A549 (cell line): ENCODE data around the gene SPACA7. TPM values are rescaled to one million over a fixed set of nuclear protein-coding genes. Genes with fewer than 3 reads are reported as not detected.

Source experiments
- ATAC-seq, 2 experiments: fragments of 200-7000 bp in 1 of 2; fragments of >200 bp in 1 of 2; cut with Nextera tagmentation in 1 of 2; cut with Tn5 transposase in 1 of 2; 3 replicates each; pipeline versions ENCODE4 v1.8.0 to v1.9.1; 2018 to 2020; ENCODE audit warnings: mild to moderate bottlenecking in 1 of 2, moderate library complexity in 1 of 2
- CTCF ChIA-PET: fragments of 300-600 bp; sonication (Branson Sonifier 250); formaldehyde crosslinking; extraction: SDS; loops from one replicate; lab custom pipeline; 2021; ENCODE audit warnings: antibody characterized with exemption, inconsistent platforms; lab: Yijun Ruan, JAX
- POLR2A ChIA-PET: fragments of 350-600 bp; formaldehyde crosslinking; extraction: SDS; loops from one replicate; lab custom pipeline; 2021; ENCODE audit warnings: antibody characterized with exemption, inconsistent platforms; lab: Yijun Ruan, JAX
- DNase-seq, 2 experiments: peaks; one replicate each; pipeline versions ENCODE4 v3.0.0 to v3.0.0-alpha.2; 2011 to 2016; ENCODE audit warnings: low read depth in 1 of 2, low spot score in 1 of 2
- FAIRE-seq: peaks from 2 replicates; lab custom pipeline; 2011; peaks lifted over from hg19 to GRCh38; lab: Jason Lieb, UNC
- H3K27ac ChIP-seq, 2 experiments: fragments of >200 bp; sonication (Bioruptor Twin); formaldehyde crosslinking; 3 replicates each; pipeline ENCODE4 v1.5.1; 2016 to 2017
- H3K4me1 ChIP-seq: fragments of >200 bp; sonication (Bioruptor Twin); formaldehyde crosslinking; 3 replicates; pipeline ENCODE4 v1.6.1; 2016
- H3K4me2 ChIP-seq: fragments of >200 bp; sonication (Bioruptor Twin); formaldehyde crosslinking; 3 replicates; pipeline ENCODE4 v1.6.1; 2016
- H3K4me3 ChIP-seq: fragments of >200 bp; sonication (Bioruptor Twin); formaldehyde crosslinking; 3 replicates; pipeline ENCODE4 v1.5.1; 2016
- H3K9me3 ChIP-seq: fragments of >200 bp; sonication (Bioruptor Twin); formaldehyde crosslinking; 3 replicates; pipeline ENCODE4 v1.6.1; 2016
- CBX2 ChIP-seq: fragments of 200-600 bp; sonication (generic); IDR thresholded peaks from 2 replicates; pipeline ENCODE4 v1.6.1; 2016; ENCODE audit warnings: low read depth, mild to moderate bottlenecking, borderline replicate concordance
- EHMT2 ChIP-seq: fragments of 200-600 bp; sonication (generic); IDR thresholded peaks from 2 replicates; pipeline ENCODE4 v1.6.1; 2016; ENCODE audit warnings: antibody characterized with exemption, low read depth, mild to moderate bottlenecking, moderate library complexity
- EP300 ChIP-seq, 2 experiments: fragments of >200 bp; sonication (Bioruptor Twin); formaldehyde crosslinking; IDR thresholded peaks; 2 replicates in 1 of 2; 3 replicates in 1 of 2; pipeline ENCODE4 v1.6.1; 2016 to 2017
- FOSL2 ChIP-seq, 2 experiments: fragments of 450-650 bp in 1 of 2; fragments of >200 bp in 1 of 2; sonication (Bioruptor Twin) in 1 of 2; formaldehyde crosslinking; IDR thresholded peaks; 2 replicates each; pipeline versions ENCODE4 v1.5.0 to v1.6.1; 2016 to 2020; ENCODE audit warnings: mild to moderate bottlenecking in 1 of 2, moderate library complexity in 1 of 2
- FOXS1 ChIP-seq: fragments of 250-450 bp; sonication (Bioruptor Pico); IDR thresholded peaks from 2 replicates; pipeline ENCODE4 v1.5.0; 2020; ENCODE audit warnings: mild to moderate bottlenecking, moderate library complexity
- HOXA7 ChIP-seq: fragments of 250-450 bp; sonication (Bioruptor Pico); IDR thresholded peaks from 2 replicates; pipeline ENCODE4 v1.5.0; 2020; ENCODE audit warnings: mild to moderate bottlenecking, moderate library complexity
- HOXB13 ChIP-seq: fragments of 250-450 bp; sonication (Bioruptor Pico); IDR thresholded peaks from 2 replicates; pipeline ENCODE4 v1.5.0; 2020; ENCODE audit warnings: low read depth, mild to moderate bottlenecking, moderate library complexity
- HOXB5 ChIP-seq: fragments of 250-450 bp; sonication (Bioruptor Pico); IDR thresholded peaks from 2 replicates; pipeline ENCODE4 v1.5.0; 2020; ENCODE audit warnings: mild to moderate bottlenecking, moderate library complexity
- JUN ChIP-seq, 2 experiments: fragments of >200 bp; sonication (Bioruptor Twin); formaldehyde crosslinking; IDR thresholded peaks; 2 replicates in 1 of 2; 3 replicates in 1 of 2; pipeline ENCODE4 v1.6.1; 2016 to 2017
- JUNB ChIP-seq: fragments of >200 bp; sonication (Bioruptor Twin); formaldehyde crosslinking; IDR thresholded peaks from 2 replicates; pipeline ENCODE4 v1.6.1; 2016
- MAFK ChIP-seq: fragments of 450-650 bp; IDR thresholded peaks from 2 replicates; pipeline ENCODE4 v1.6.1; 2014; ENCODE audit not compliant: partially characterized antibody
- MYC ChIP-seq: IDR thresholded peaks from 2 replicates; pipeline ENCODE4 v1.6.1; 2012; ENCODE audit warnings: mild to moderate bottlenecking, inconsistent platforms, low read length, improper control_type of control experiment, borderline replicate concordance
- NFE2L2 ChIP-seq: fragments of 150-350 bp; conservative IDR thresholded peaks from 2 replicates; pipeline ENCODE4 v1.6.1; 2014; ENCODE audit warnings: low read length
- NR3C1 ChIP-seq: fragments of >200 bp; sonication (Bioruptor Twin); formaldehyde crosslinking; IDR thresholded peaks from 3 replicates; pipeline ENCODE4 v1.6.1; 2017
- PHF8 ChIP-seq: fragments of 200-600 bp; sonication (generic); IDR thresholded peaks from 2 replicates; pipeline ENCODE4 v1.6.1; 2016; ENCODE audit warnings: low read depth, mild to moderate bottlenecking, antibody characterized with exemption, moderate library complexity, borderline replicate concordance
- RCOR1 ChIP-seq: fragments of 150-350 bp; IDR thresholded peaks from 2 replicates; pipeline ENCODE4 v1.6.1; 2014; ENCODE audit warnings: antibody characterized with exemption, low read length, low read depth
- TFCP2L1 ChIP-seq: fragments of 250-450 bp; sonication (Bioruptor Pico); IDR thresholded peaks from 2 replicates; pipeline ENCODE4 v1.5.0; 2021; ENCODE audit warnings: mild to moderate bottlenecking
- ZC3H11A ChIP-seq: fragments of 450-650 bp; IDR thresholded peaks from 2 replicates; pipeline ENCODE4 v1.6.1; 2014; ENCODE audit warnings: antibody characterized with exemption, mild to moderate bottlenecking
- ZFP36 ChIP-seq: fragments of 450-650 bp; IDR thresholded peaks from 2 replicates; pipeline ENCODE4 v1.6.1; 2014; ENCODE audit warnings: borderline replicate concordance; ENCODE audit not compliant: partially characterized antibody
- WGBS: methylation state at CpG from one replicate; pipeline ENCODE4 v1.1.6; 2017; ENCODE audit errors: missing lambda C conversion rate; 5-methylcytosine and 5-hydroxymethylcytosine counted together
- polyA plus RNA-seq, 4 experiments: library from polyadenylated mRNA; depleted of rRNA in 3 of 4; stranded (reverse); fragments of >200 nt; fragmentation: RNase III in 1 of 4; extraction: RNeasy Plus Mini Kit Qiagen cat#74134 plus additional on column Dnase treatment in 1 of 4; gene quantifications; 2 replicates in 3 of 4; 3 replicates in 1 of 4; pipeline ENCODE4 v1.2.3, GENCODE V29; 2011 to 2017
- TF ChIP-seq, protein P1 (sequence below): fragments of 450-650 bp; IDR thresholded peaks from 2 replicates; pipeline ENCODE4 v1.6.1; 2014; ENCODE audit warnings: antibody characterized with exemption
- TF ChIP-seq, protein P2 (sequence below): IDR thresholded peaks from 2 replicates; pipeline ENCODE4 v1.6.1; 2012; ENCODE audit warnings: low read depth, borderline replicate concordance
- TF ChIP-seq, protein P3 (sequence below): IDR thresholded peaks from 2 replicates; pipeline ENCODE4 v1.6.1; 2012
- TF ChIP-seq, protein P4 (sequence below): fragments of 200-600 bp; sonication (generic); IDR thresholded peaks from 2 replicates; pipeline ENCODE4 v1.6.1; 2016; ENCODE audit warnings: antibody characterized with exemption, mild to moderate bottlenecking, moderate library complexity
- TF ChIP-seq, protein P5 (sequence below): fragments of 150-350 bp; IDR thresholded peaks from 2 replicates; pipeline ENCODE4 v1.6.1; 2014; ENCODE audit warnings: low read depth, mild to moderate bottlenecking, low read length
- TF ChIP-seq, protein P6 (sequence below): fragments of >200 bp; sonication (Bioruptor Twin); formaldehyde crosslinking; IDR thresholded peaks from 2 replicates; pipeline ENCODE4 v1.6.1; 2016
- TF ChIP-seq, protein P7 (sequence below): fragments of >200 bp; sonication (Bioruptor Twin); formaldehyde crosslinking; IDR thresholded peaks from 3 replicates; pipeline ENCODE4 v1.5.1; 2016

Gene SPACA7
- polyA plus RNA-seq, 2 of the 4 experiments (the other 2 are of a cell fraction), result not detected

DNA sequence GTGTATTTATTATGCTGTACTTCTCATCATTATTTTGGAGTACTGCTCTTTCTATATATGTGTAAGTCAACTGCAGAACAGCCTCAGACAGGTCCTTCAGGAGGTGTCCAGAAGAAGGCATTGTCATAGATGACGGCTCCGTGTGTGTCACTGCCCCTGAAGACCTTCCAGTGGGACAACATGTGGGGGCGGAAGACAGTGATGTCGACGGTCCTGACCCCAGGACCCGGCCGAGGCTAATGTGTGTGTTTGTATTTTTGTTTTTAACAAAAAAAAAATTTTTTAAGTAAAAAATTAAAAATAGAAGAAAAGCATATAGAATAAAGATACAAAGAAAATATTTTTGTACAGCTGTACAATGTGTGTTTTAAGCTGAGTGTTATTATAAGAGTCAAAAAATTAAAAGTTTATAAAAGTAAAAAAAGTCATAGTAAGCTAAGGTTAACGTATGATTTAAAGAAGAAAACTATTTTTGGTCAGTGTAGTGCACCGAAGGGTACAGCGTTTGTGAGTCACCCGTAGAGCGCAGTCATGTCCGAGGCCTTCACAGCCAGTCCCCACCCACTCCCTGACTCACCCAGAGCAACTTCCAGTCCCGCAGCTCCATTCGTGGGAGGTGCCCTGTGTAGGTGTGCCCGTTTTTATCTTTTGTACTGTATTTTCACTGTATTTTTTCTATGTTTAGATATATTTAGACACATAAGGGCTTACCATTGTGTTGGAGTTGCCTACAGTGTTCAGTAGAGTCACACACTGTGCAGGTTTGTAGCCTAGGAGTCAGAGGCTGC lies 42.2 kb upstream of the SPACA7 start:
- TF ChIP-seq PHF8 (no peak), JUN (IDR thresholded peaks at IDR 0.05) (no peak), FOSL2 (IDR thresholded peaks at IDR 0.05) (no peak), FOSL2 (CRISPR knock-in tag; IDR thresholded peaks at IDR 0.05) (no peak), HOXB5 (CRISPR knock-in tag) (no peak), MAFK (no peak), HOXA7 (CRISPR knock-in tag) (no peak), ZC3H11A (no peak), EHMT2 (no peak), JUNB (no peak), TFCP2L1 (CRISPR knock-in tag) (no peak), RCOR1 (no peak)
- TF ChIP-seq, protein P1, sequence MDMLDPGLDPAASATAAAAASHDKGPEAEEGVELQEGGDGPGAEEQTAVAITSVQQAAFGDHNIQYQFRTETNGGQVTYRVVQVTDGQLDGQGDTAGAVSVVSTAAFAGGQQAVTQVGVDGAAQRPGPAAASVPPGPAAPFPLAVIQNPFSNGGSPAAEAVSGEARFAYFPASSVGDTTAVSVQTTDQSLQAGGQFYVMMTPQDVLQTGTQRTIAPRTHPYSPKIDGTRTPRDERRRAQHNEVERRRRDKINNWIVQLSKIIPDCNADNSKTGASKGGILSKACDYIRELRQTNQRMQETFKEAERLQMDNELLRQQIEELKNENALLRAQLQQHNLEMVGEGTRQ, result no peak
- TF ChIP-seq, protein P2, sequence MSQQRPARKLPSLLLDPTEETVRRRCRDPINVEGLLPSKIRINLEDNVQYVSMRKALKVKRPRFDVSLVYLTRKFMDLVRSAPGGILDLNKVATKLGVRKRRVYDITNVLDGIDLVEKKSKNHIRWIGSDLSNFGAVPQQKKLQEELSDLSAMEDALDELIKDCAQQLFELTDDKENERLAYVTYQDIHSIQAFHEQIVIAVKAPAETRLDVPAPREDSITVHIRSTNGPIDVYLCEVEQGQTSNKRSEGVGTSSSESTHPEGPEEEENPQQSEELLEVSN, result no peak
- TF ChIP-seq, protein P3, sequence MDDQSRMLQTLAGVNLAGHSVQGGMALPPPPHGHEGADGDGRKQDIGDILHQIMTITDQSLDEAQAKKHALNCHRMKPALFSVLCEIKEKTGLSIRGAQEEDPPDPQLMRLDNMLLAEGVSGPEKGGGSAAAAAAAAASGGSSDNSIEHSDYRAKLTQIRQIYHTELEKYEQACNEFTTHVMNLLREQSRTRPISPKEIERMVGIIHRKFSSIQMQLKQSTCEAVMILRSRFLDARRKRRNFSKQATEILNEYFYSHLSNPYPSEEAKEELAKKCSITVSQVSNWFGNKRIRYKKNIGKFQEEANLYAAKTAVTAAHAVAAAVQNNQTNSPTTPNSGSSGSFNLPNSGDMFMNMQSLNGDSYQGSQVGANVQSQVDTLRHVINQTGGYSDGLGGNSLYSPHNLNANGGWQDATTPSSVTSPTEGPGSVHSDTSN, result no peak
- TF ChIP-seq, protein P4, sequence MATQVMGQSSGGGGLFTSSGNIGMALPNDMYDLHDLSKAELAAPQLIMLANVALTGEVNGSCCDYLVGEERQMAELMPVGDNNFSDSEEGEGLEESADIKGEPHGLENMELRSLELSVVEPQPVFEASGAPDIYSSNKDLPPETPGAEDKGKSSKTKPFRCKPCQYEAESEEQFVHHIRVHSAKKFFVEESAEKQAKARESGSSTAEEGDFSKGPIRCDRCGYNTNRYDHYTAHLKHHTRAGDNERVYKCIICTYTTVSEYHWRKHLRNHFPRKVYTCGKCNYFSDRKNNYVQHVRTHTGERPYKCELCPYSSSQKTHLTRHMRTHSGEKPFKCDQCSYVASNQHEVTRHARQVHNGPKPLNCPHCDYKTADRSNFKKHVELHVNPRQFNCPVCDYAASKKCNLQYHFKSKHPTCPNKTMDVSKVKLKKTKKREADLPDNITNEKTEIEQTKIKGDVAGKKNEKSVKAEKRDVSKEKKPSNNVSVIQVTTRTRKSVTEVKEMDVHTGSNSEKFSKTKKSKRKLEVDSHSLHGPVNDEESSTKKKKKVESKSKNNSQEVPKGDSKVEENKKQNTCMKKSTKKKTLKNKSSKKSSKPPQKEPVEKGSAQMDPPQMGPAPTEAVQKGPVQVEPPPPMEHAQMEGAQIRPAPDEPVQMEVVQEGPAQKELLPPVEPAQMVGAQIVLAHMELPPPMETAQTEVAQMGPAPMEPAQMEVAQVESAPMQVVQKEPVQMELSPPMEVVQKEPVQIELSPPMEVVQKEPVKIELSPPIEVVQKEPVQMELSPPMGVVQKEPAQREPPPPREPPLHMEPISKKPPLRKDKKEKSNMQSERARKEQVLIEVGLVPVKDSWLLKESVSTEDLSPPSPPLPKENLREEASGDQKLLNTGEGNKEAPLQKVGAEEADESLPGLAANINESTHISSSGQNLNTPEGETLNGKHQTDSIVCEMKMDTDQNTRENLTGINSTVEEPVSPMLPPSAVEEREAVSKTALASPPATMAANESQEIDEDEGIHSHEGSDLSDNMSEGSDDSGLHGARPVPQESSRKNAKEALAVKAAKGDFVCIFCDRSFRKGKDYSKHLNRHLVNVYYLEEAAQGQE, result no peak

DNA sequence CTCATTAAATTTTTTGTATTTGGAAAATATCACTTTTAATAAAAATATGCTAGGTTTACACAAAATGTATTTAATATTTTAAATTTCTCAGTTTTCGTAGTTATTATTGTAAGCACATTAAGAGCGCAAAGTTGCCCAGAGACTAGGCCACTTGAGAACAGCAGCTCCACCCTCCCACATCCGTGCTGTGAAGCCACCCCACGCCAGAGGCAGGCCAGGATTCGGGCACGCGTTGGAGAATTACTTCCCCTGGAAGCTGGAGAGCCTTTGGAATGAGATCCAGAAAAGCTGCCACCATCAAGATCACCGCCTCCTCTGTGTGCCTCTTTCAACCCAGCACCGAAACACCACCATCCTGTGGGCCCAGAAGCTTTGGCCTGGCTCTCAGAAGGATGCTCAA lies 41.0 kb upstream of the SPACA7 start:
- no peak for ATAC-seq
- CTCF ChIA-PET, result no interaction called here

More for the DNA sequence above, 42.2 kb upstream of the SPACA7 start:
- DNase-seq (peak; percentile 20 to 28), ATAC-seq (peak; percentile 86 to 93; a peak in 5 of 6 replicates), FAIRE-seq (no peak)
- POLR2A ChIA-PET, result no interaction called here
- Histone ChIP-seq H3K27ac (no peak overlapping the region), H3K4me2 (no peak overlapping the region), H3K4me1 (no peaks in the 10 kb centered on the region), H3K4me3 (no peak overlapping the region), H3K9me3 (no peaks in the 10 kb centered on the region)
- CTCF ChIA-PET, result no interaction called here
- 16% methylated on average over 16 of the region's 16 CpGs for WGBS

More for the DNA sequence above, 41.0 kb upstream of the SPACA7 start:
- FAIRE-seq, result no peak
- no peak overlapping the region for H3K4me3 ChIP-seq
- no peaks in the 10 kb centered on the region for H3K9me3 ChIP-seq
- POLR2A ChIA-PET, result no interaction called here
- TF ChIP-seq, protein P5, sequence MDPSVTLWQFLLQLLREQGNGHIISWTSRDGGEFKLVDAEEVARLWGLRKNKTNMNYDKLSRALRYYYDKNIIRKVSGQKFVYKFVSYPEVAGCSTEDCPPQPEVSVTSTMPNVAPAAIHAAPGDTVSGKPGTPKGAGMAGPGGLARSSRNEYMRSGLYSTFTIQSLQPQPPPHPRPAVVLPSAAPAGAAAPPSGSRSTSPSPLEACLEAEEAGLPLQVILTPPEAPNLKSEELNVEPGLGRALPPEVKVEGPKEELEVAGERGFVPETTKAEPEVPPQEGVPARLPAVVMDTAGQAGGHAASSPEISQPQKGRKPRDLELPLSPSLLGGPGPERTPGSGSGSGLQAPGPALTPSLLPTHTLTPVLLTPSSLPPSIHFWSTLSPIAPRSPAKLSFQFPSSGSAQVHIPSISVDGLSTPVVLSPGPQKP, result no peak
- TF ChIP-seq NFE2L2 (no peak), HOXB13 (CRISPR knock-in tag) (no peak), ZFP36 (no peak), ZC3H11A (no peak), CBX2 (no peak), EP300 (IDR thresholded peaks at IDR 0.05) (no peak), FOXS1 (CRISPR knock-in tag) (no peak), NR3C1 (no peak), MYC (no peak)
- TF ChIP-seq, protein P6, sequence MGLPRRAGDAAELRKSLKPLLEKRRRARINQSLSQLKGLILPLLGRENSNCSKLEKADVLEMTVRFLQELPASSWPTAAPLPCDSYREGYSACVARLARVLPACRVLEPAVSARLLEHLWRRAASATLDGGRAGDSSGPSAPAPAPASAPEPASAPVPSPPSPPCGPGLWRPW, result no peak
- TF ChIP-seq, protein P7, sequence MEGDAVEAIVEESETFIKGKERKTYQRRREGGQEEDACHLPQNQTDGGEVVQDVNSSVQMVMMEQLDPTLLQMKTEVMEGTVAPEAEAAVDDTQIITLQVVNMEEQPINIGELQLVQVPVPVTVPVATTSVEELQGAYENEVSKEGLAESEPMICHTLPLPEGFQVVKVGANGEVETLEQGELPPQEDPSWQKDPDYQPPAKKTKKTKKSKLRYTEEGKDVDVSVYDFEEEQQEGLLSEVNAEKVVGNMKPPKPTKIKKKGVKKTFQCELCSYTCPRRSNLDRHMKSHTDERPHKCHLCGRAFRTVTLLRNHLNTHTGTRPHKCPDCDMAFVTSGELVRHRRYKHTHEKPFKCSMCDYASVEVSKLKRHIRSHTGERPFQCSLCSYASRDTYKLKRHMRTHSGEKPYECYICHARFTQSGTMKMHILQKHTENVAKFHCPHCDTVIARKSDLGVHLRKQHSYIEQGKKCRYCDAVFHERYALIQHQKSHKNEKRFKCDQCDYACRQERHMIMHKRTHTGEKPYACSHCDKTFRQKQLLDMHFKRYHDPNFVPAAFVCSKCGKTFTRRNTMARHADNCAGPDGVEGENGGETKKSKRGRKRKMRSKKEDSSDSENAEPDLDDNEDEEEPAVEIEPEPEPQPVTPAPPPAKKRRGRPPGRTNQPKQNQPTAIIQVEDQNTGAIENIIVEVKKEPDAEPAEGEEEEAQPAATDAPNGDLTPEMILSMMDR, result no peak
- 36% methylated on average over 9 of the region's 9 CpGs for WGBS
- H3K27ac ChIP-seq, result no peak overlapping the region
- no peak overlapping the region for H3K4me2 ChIP-seq
- DNase-seq, result no peak
- H3K4me1 ChIP-seq, result no peaks in the 10 kb centered on the region
